Vagina (tissue), 2 donors: ENCODE data around the gene TMA16.

Experiments
- POLR2A ChIP-seq, 2 donors: fragments of 450-650 bp; IDR thresholded peaks; one replicate each; pipeline ENCODE4 v1.6.1; 2017; ENCODE audit warnings: antibody characterized with exemption in 2 of 2, mild to moderate bottlenecking in 2 of 2, moderate library complexity in 2 of 2
- POLR2AphosphoS5 ChIP-seq, 2 donors: sonication (generic); formaldehyde crosslinking; IDR thresholded peaks; one replicate each; pipeline ENCODE4 v1.9.0; 2017; ENCODE audit warnings: antibody characterized with exemption in 2 of 2, mild to moderate bottlenecking in 2 of 2, low read depth in 1 of 2; ENCODE audit not compliant: insufficient read depth in 1 of 2
- TF ChIP-seq, protein P1 (sequence below), 3 experiments: fragments of 450-650 bp in 2 of 3; fragments of 200-600 bp in 1 of 3; sonication (generic) in 1 of 3; IDR thresholded peaks; one replicate each; pipeline ENCODE4 v1.5.1; 2017 to 2019; ENCODE audit warnings: antibody characterized with exemption in 3 of 3, mild to moderate bottlenecking in 2 of 3, moderate library complexity in 2 of 3

DNA sequence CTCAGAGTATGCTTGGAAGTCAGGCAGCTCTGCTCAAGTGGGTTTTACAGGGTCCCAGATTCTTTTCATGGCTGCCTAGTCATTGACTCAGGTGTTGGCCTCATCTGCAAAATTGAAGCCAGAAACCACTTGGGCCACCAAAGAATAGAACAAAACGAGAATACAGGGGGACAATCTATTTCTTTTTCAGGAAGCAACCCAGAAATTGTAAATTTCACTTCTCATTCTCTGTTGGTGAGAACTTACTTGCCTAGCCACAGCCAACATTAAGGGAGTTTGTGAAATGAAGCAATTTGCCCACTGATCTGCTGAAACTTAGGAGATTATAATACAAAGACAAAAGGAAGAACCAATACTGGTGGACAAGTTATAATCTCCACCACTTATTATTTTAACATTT, 12.3 kb upstream of the TMA16 start:
- TF ChIP-seq, protein P1, sequence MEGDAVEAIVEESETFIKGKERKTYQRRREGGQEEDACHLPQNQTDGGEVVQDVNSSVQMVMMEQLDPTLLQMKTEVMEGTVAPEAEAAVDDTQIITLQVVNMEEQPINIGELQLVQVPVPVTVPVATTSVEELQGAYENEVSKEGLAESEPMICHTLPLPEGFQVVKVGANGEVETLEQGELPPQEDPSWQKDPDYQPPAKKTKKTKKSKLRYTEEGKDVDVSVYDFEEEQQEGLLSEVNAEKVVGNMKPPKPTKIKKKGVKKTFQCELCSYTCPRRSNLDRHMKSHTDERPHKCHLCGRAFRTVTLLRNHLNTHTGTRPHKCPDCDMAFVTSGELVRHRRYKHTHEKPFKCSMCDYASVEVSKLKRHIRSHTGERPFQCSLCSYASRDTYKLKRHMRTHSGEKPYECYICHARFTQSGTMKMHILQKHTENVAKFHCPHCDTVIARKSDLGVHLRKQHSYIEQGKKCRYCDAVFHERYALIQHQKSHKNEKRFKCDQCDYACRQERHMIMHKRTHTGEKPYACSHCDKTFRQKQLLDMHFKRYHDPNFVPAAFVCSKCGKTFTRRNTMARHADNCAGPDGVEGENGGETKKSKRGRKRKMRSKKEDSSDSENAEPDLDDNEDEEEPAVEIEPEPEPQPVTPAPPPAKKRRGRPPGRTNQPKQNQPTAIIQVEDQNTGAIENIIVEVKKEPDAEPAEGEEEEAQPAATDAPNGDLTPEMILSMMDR (IDR thresholded peaks at IDR 0.05), result no peak
- TF ChIP-seq POLR2AphosphoS5 (IDR thresholded peaks at IDR 0.05; ENCODE audit: insufficient read depth in 1 of 2, low read depth in 1 of 2) (no peak), POLR2A (IDR thresholded peaks at IDR 0.05) (no peak)
